ENCODE results near the gene HORMAD2.

Gene HORMAD2

GRCh38 chr22:30113494-30113893, 33.2 kb downstream of the HORMAD2 start:
- DNase-seq (ENCODE audit: low read depth), result no peak

GRCh38 chr22:30114361-30114760, 34.1 kb downstream of the HORMAD2 start:
- no peak for DNase-seq (ENCODE audit: low read depth)

GRCh38 chr22:30115705-30116104, 35.4 kb downstream of the HORMAD2 start:
- no peak for DNase-seq (ENCODE audit: low read depth)

GRCh38 chr22:30116362-30117117, 36.3 kb downstream of the HORMAD2 start:
- no peak for DNase-seq (ENCODE audit: low read depth)

- DNase-seq (ENCODE audit: low read depth), result no peak
Measured at GRCh38 chr22:30117256-30117655, 37.0 kb downstream of the HORMAD2 start.

- DNase-seq (ENCODE audit: low read depth), result no peak
Measured at GRCh38 chr22:30118291-30118690, 38.0 kb downstream of the HORMAD2 start.

GRCh38 chr22:30121960-30122359, 41.7 kb downstream of the HORMAD2 start:
- DNase-seq (ENCODE audit: low read depth), result no peak

- DNase-seq (ENCODE audit: low read depth), result no peak
Measured at GRCh38 chr22:30123463-30123862, 43.2 kb downstream of the HORMAD2 start.

GRCh38 chr22:30127749-30128166, 47.5 kb downstream of the HORMAD2 start:
- DNase-seq (ENCODE audit: low read depth), result no peak

- no peak for DNase-seq (ENCODE audit: low read depth)
Measured at GRCh38 chr22:30128511-30128910, 48.2 kb downstream of the HORMAD2 start.

GRCh38 chr22:30129636-30130035, 49.4 kb downstream of the HORMAD2 start:
- DNase-seq (ENCODE audit: low read depth), result no peak

GRCh38 chr22:30132290-30132996, 52.2 kb downstream of the HORMAD2 start:
- no peak for DNase-seq (ENCODE audit: low read depth)

- no peak for DNase-seq (ENCODE audit: low read depth)
Measured at GRCh38 chr22:30140414-30140813, 60.1 kb downstream of the HORMAD2 start.

- DNase-seq (ENCODE audit: low read depth), result no peak
Measured at GRCh38 chr22:30143265-30143664, 63.0 kb downstream of the HORMAD2 start.

GRCh38 chr22:30144391-30144790, 64.1 kb downstream of the HORMAD2 start:
- DNase-seq (ENCODE audit: low read depth), result no peak

- DNase-seq (ENCODE audit: low read depth), result no peak
Measured at GRCh38 chr22:30150212-30150611, 69.9 kb downstream of the HORMAD2 start.

GRCh38 chr22:30158277-30158676, 78.0 kb downstream of the HORMAD2 start:
- no peak for DNase-seq (ENCODE audit: low read depth)

- DNase-seq (ENCODE audit: low read depth), result no peak
Measured at GRCh38 chr22:30158744-30159500, 78.7 kb downstream of the HORMAD2 start.

GRCh38 chr22:30159561-30160353, 79.5 kb downstream of the HORMAD2 start:
- DNase-seq (ENCODE audit: low read depth), result no peak

GRCh38 chr22:30161051-30161469, 80.8 kb downstream of the HORMAD2 start:
- DNase-seq (ENCODE audit: low read depth), result no peak

GRCh38 chr22:30167296-30167695, 87.0 kb downstream of the HORMAD2 start:
- DNase-seq (ENCODE audit: low read depth), result no peak

GRCh38 chr22:30167734-30168133, 87.5 kb downstream of the HORMAD2 start:
- no peak for DNase-seq (ENCODE audit: low read depth)
